Fibroblast of lung (primary cell): ENCODE results near the gene SLC22A23. TPM values are rescaled to one million over a fixed set of nuclear protein-coding genes. Genes with fewer than 3 reads are reported as not detected.

ENCODE experiments used
- DNase-seq, 2 donors: peaks; one replicate each; pipeline versions ENCODE4 v3.0.0 to v3.0.0-alpha.2; 2010; ENCODE audit warnings: low read depth in 2 of 2
- H2AFZ ChIP-seq: 2 replicates; pipeline ENCODE4 v1.5.1; 2012; ENCODE audit warnings: low read length, control low read depth, inconsistent platforms
- H3K27ac ChIP-seq: 2 replicates; pipeline ENCODE4 v1.5.1; 2011; ENCODE audit warnings: low read length, control low read depth; ENCODE audit not compliant: insufficient read depth
- H3K27me3 ChIP-seq: 2 replicates; pipeline ENCODE4 v1.5.1; 2011; ENCODE audit warnings: mild to moderate bottlenecking, low read length; ENCODE audit not compliant: control insufficient read depth, insufficient read depth
- H3K36me3 ChIP-seq: 2 replicates; pipeline ENCODE4 v1.5.1; 2011; ENCODE audit warnings: low read length; ENCODE audit not compliant: control insufficient read depth, insufficient read depth
- H3K4me1 ChIP-seq: 2 replicates; pipeline ENCODE4 v1.5.1; 2011; ENCODE audit warnings: low read length; ENCODE audit not compliant: control insufficient read depth, insufficient read depth; ENCODE audit errors: extremely low read depth
- H3K4me2 ChIP-seq: 2 replicates; pipeline ENCODE4 v1.5.1; 2011; ENCODE audit warnings: low read length, control low read depth; ENCODE audit not compliant: insufficient read depth; ENCODE audit errors: extremely low read depth
- H3K4me3 ChIP-seq, 4 experiments: fragments of 200-600 bp in 1 of 4; sonication (generic) in 1 of 4; replicated peaks in 1 of 4; 2 replicates each; pipeline ENCODE4 v1.5.1; 2011 to 2016; ENCODE audit warnings: low read length in 4 of 4, low read depth in 3 of 4, mild to moderate bottlenecking in 3 of 4, control low read depth in 2 of 4, inconsistent platforms in 1 of 4, mixed read lengths in 1 of 4; ENCODE audit not compliant: insufficient read depth in 1 of 4; ENCODE audit errors: control extremely low read depth in 1 of 4
- H3K79me2 ChIP-seq: 2 replicates; pipeline ENCODE4 v1.5.1; 2012; ENCODE audit warnings: mild to moderate bottlenecking, low read length, inconsistent platforms; ENCODE audit not compliant: control insufficient read depth, insufficient read depth
- H3K9ac ChIP-seq: 2 replicates; pipeline ENCODE4 v1.5.1; 2011; ENCODE audit warnings: mild to moderate bottlenecking, low read length, control low read depth; ENCODE audit not compliant: insufficient read depth
- H3K9me3 ChIP-seq: 2 replicates; pipeline ENCODE4 v1.5.1; 2012; ENCODE audit warnings: low read depth, low read length; ENCODE audit not compliant: control insufficient read depth, insufficient read depth
- H4K20me1 ChIP-seq: 2 replicates; pipeline ENCODE4 v1.5.1; 2011; ENCODE audit warnings: low read length; ENCODE audit not compliant: control insufficient read depth, insufficient read depth; ENCODE audit errors: extremely low read depth
- EZH2 ChIP-seq: IDR thresholded peaks from 2 replicates; pipeline ENCODE4 v1.5.1; 2012; ENCODE audit warnings: low read length, control low read depth, mild to moderate bottlenecking; ENCODE audit errors: missing control alignments
- polyA plus RNA-seq, 2 donors: library from polyadenylated mRNA; depleted of rRNA in 1 of 2; stranded (reverse) in 1 of 2; unstranded in 1 of 2; fragments of >200 nt; gene quantifications; 2 replicates each; pipeline ENCODE4 v1.2.1, GENCODE V29; 2011 to 2012; ENCODE audit warnings: missing spikeins in 1 of 2
- total RNA-seq: library from RNA; depleted of rRNA; stranded (reverse); fragments of >200 nt; gene quantifications from 2 replicates; pipeline ENCODE4 v1.2.1, GENCODE V29; 2014
- TF ChIP-seq, protein P1 (sequence below), 2 donors: IDR thresholded peaks in 1 of 2; conservative IDR thresholded peaks in 1 of 2; 1 replicate in 1 of 2; 2 replicates in 1 of 2; pipeline ENCODE4 v1.5.1; 2011 to 2012; ENCODE audit warnings: low read length in 2 of 2, control low read depth in 1 of 2, inconsistent platforms in 1 of 2, low read depth in 1 of 2, mild to moderate bottlenecking in 1 of 2

The SLC22A23 gene
- total and polyA plus RNA-seq, 2 donors (not counting 1 experiment from before 2014, with no cell fraction given): 0.37 to 3.0 TPM

DNA sequence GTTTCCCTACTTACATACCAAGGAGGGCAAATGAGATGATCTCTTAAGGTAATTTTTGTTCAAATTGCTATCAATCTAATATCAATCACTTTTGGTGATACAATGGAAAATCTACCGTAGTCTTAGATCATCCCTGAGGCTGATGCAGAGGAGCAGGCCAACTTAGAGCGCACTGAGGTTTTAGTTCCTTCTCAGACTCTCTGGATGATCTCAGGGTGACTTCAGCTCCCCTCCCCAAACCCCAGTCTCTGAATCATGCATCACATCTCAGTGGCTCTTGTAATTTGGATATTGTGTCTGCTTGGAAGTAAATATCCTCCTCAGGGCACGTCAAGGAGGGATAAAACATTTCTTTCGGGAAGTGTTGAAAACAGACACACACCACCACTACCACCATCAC, 235.3 kb downstream of the SLC22A23 start:
- TF ChIP-seq, protein P1, sequence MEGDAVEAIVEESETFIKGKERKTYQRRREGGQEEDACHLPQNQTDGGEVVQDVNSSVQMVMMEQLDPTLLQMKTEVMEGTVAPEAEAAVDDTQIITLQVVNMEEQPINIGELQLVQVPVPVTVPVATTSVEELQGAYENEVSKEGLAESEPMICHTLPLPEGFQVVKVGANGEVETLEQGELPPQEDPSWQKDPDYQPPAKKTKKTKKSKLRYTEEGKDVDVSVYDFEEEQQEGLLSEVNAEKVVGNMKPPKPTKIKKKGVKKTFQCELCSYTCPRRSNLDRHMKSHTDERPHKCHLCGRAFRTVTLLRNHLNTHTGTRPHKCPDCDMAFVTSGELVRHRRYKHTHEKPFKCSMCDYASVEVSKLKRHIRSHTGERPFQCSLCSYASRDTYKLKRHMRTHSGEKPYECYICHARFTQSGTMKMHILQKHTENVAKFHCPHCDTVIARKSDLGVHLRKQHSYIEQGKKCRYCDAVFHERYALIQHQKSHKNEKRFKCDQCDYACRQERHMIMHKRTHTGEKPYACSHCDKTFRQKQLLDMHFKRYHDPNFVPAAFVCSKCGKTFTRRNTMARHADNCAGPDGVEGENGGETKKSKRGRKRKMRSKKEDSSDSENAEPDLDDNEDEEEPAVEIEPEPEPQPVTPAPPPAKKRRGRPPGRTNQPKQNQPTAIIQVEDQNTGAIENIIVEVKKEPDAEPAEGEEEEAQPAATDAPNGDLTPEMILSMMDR (conservative IDR thresholded peaks at IDR 0.05 in 1 of 2, IDR thresholded peaks at IDR 0.05 in 1 of 2; ENCODE audit: low read depth in 1 of 2, low read length in 2 of 2): no peak
- TF ChIP-seq EZH2: no peak
- no peaks in the 10 kb centered on the region for H3K9me3 ChIP-seq
- no peak overlapping the region for H3K9ac ChIP-seq
- DNase-seq: no peak
- H4K20me1 ChIP-seq: no peaks in the 10 kb centered on the region
- no peak overlapping the region for H2AFZ ChIP-seq
- H3K4me1 ChIP-seq: no peaks in the 10 kb centered on the region
- peaks cover 33% of the 10 kb centered on the region for H3K27me3 ChIP-seq
- no peak overlapping the region for H3K4me2 ChIP-seq
- no peaks in the 10 kb centered on the region for H3K36me3 ChIP-seq
- no peak overlapping the region for H3K27ac ChIP-seq
- H3K4me3 ChIP-seq: no peak overlapping the region
- no peaks in the 10 kb centered on the region for H3K79me2 ChIP-seq

DNA sequence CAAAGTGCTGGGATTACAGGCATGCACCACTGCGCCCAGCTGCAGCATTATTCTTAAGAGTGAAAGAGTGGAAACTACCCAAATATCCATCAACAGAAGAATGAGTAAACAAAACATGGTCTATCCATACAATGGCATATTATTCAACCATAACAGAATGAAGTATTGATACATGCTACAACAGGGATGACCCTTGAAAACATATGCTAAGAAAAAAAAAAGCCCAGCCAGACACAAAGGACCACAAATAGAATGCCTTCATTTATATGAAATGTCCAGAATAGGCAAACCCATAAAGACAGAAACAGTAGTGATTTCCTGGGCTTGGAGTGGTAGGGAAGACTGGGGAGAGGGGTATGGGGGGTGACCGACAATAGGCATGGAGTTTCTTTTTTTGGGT, 236.5 kb downstream of the SLC22A23 start:
- no peaks in the 10 kb centered on the region for H3K36me3 ChIP-seq
- no peak overlapping the region for H3K4me2 ChIP-seq
- no peaks in the 10 kb centered on the region for H3K79me2 ChIP-seq
- no peak overlapping the region for H3K9ac ChIP-seq
- H3K27me3 ChIP-seq: peaks cover 25% of the 10 kb centered on the region
- no peaks in the 10 kb centered on the region for H3K4me1 ChIP-seq
- no peaks in the 10 kb centered on the region for H4K20me1 ChIP-seq
- no peak overlapping the region for H3K27ac ChIP-seq
- no peaks in the 10 kb centered on the region for H3K9me3 ChIP-seq
- no peak for DNase-seq
- TF ChIP-seq EZH2: no peak
- TF ChIP-seq, protein P1 (conservative IDR thresholded peaks at IDR 0.05 in 1 of 2, IDR thresholded peaks at IDR 0.05 in 1 of 2; ENCODE audit: low read depth in 1 of 2, low read length in 2 of 2): no peak
- no peak overlapping the region for H2AFZ ChIP-seq
- no peak overlapping the region for H3K4me3 ChIP-seq

Other genes with a start within 250 kb of the SLC22A23 start
- 3.8 and 5.1 TPM in 2 replicates for gene TUBB2B, start 229.4 kb downstream of the SLC22A23 start, total RNA-seq
- 3.4 and 5.2 TPM in 2 replicates for gene TUBB2B, start 229.4 kb downstream of the SLC22A23 start, polyA plus RNA-seq
- 24.4 and 34.2 TPM in 2 replicates for gene PSMG4, start 198.1 kb downstream of the SLC22A23 start, total RNA-seq
- gene PSMG4, start 198.1 kb downstream of the SLC22A23 start, polyA plus RNA-seq: 12.5 and 17.5 TPM in 2 replicates